ENCODE measurements around the gene EPHA3.

Gene EPHA3

DNA sequence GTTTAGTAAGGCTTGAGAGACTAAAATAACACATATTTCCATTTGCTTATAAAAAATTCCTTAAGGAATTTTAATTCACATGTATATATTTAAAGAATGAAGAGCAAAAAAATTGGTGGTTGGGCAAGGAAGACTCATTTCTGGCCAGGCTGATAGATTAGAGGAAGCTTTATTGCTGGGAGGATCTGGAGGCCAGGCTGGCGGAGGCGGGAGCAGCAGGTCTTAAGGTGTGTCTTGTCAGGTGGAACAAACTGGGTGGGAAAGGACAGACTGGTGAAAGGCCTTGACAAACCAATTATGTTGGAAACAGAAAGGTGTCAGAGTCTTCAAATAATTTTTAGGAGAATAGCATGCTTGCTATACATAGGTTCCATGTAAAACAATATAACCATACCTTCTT is 124.7 kb downstream of the EPHA3 start:
- no peak for DNase-seq (ENCODE audit: low read depth)

GRCh38 chr3:89234620-89235019 is 127.2 kb downstream of the EPHA3 start:
- no peak for DNase-seq (ENCODE audit: low read depth)

GRCh38 chr3:89238846-89239245 is 131.4 kb downstream of the EPHA3 start:
- no peak for DNase-seq (ENCODE audit: low read depth)

GRCh38 chr3:89239774-89240173 is 132.4 kb downstream of the EPHA3 start:
- DNase-seq (ENCODE audit: low read depth) = no peak

DNA sequence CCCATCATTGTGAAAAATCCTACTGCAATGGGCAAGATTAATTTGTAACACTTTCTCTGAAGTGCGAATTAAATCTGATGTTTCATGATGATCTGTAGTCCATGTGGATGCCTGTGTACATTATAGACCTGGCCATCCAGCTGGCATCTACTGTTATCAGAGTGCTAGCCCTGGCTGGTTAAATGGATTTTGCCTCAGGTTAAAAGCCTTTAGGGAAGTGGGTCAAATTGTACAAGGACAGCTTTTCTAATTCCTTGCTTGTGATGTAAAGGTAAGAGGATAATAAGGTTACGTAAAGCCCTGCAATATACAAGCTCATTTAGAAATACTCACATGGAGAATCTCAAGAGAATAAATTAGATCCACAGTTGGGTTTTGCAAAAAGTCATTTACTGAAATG is 138.2 kb downstream of the EPHA3 start:
- no peak for DNase-seq (ENCODE audit: low read depth)

- no peak for DNase-seq (ENCODE audit: low read depth)
Measured at GRCh38 chr3:89246326-89246725, 138.9 kb downstream of the EPHA3 start.

GRCh38 chr3:89250742-89251141 is 143.3 kb downstream of the EPHA3 start:
- no peak for DNase-seq (ENCODE audit: low read depth)

DNA sequence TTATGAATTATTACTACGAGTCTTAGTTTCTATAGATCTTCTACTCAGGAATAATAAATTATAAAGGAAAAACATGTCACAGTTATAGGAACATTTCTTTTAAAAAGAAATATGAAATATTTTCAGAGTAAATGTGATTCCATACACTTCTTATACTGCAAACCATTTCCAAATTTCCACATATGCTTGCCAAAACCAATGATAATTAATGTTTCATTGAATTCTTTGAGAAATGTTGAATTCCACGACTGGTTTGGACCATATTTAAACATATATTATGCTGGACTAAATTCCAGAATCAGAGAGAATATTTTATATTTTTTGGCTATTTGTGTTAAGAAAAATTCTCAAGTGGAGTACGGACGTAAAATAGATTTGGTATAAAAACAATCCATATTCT is 144.6 kb downstream of the EPHA3 start:
- no peak for DNase-seq (ENCODE audit: low read depth)

DNA sequence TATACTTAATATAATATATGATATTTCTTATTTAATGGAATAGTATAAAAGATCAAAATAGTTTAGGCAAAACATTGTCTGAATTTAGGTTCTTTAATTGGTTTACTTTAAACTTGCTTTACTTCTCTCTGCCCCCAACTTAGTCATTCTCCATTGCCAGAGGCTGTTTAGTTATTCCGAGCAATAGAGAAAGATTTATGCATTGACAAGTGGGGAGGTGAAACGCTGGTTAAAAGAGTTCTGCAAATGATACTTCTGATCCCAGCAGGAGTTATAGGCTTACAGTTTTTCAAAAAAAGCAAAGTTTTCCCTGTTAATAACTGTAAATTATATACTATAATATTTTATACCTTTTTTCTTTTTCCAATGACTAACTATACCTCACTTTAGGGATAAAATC is 145.4 kb downstream of the EPHA3 start:
- DNase-seq (ENCODE audit: low read depth) = no peak

GRCh38 chr3:89256395-89256794 is 149.0 kb downstream of the EPHA3 start:
- no peak for DNase-seq (ENCODE audit: low read depth)

GRCh38 chr3:89256882-89257281 is 149.5 kb downstream of the EPHA3 start:
- no peak for DNase-seq (ENCODE audit: low read depth)

GRCh38 chr3:89260721-89261120 is 153.3 kb downstream of the EPHA3 start:
- DNase-seq (ENCODE audit: low read depth) = no peak

GRCh38 chr3:89261673-89262072 is 154.3 kb downstream of the EPHA3 start:
- DNase-seq (ENCODE audit: low read depth) = no peak

GRCh38 chr3:89262309-89262929 is 155.0 kb downstream of the EPHA3 start:
- DNase-seq (ENCODE audit: low read depth) = no peak

DNA sequence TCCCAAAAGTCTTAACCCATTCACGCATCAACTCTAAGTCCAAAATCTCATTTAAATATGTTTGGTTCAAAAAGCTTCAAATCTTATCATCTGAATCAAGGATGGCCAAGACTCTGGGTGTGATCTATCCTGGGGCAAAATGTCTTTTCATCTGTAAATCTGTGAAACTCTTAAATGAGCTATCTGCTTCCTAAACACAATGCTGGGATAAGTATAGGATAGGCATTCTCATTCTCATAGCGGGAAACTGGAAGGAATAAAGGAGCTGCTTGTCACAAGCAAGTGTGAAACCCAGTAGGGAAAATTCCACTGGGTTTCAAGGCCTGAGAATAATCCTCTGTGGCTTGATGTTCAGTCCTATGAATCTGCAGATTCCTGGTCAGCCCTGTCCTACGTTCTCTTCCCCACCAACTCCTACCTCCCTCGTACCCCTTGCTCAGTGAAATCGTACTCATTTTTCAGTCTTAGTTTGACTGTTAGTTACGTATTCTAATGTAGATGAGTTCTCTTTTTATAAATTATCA is 156.7 kb downstream of the EPHA3 start:
- DNase-seq (ENCODE audit: low read depth) = no peak

GRCh38 chr3:89266074-89266473 is 158.7 kb downstream of the EPHA3 start:
- DNase-seq (ENCODE audit: low read depth) = no peak

DNA sequence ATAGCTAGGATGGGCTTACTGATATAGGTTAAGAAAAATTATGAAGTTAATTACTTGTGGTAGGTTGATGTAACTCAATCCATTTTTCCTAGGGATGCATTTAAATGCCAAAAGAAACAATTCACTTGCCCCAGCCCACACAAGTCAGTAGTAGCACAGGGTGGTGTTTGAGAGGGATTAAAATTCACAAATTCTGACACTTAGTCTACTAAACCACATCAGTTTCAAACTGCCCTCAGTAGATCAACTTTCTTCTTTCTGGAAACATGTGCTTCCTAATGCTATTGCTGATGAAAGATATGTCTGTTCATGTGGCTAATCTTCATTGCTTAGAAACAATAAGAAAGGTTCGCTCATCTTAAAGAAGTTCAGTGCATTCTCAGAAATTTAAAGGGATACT is 160.6 kb downstream of the EPHA3 start:
- DNase-seq (ENCODE audit: low read depth) = no peak

- no peak for DNase-seq (ENCODE audit: low read depth)
Measured at GRCh38 chr3:89270201-89270600, 162.8 kb downstream of the EPHA3 start.

GRCh38 chr3:89275001-89275400 is 167.6 kb downstream of the EPHA3 start:
- DNase-seq (ENCODE audit: low read depth) = no peak

DNA sequence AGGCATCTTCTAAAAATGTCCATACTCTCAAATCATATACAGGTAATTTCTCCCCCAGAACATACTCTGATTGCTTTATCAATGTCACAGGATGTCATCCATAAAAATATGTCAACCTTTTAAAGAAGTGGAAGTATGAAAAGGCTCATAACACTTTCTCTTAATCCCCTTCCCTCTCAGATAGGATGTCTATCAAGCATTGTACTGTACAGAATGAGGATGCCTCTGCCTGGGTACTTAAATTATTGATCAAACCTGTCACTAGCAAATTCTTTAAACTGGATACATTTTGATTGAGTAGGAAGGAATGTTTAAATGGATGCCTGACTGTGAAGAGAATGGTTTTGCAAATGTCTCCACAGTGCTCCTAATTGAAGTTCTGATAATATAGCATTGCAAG is 168.7 kb downstream of the EPHA3 start:
- no peak for DNase-seq (ENCODE audit: low read depth)

DNA sequence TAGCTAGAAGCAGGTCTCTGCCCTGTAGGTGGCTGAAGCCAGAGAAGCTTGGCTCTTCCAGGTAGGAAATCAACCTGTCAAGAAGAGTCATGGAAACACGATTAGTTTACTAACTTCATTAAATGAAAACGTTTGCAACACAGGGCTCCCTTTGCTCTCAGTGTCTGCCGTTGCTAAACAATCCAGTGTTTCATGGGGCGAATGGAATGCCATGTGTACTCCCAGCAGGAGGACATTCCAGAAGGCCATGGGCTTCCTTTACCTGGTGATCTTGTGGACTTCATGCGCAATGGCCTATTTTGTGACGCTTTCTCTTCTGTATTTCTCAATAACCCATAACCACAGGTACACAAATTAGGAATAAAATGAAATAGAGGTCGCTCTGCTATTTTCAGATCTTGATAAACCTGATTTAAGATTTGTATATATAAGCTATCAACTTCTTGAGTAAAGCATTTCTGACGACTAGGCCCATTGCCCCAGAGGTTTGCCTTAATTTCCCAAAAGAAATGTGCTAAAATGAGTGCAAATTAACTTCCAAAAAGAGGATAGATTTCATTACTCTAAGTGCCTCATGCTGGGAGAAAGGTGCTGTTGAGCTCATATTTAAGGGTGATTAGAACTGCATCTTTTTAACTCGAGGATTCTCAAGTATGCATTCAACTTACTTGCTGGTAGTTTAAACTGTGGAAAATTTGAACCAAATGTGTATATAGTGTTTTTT is 171.0 kb downstream of the EPHA3 start:
- DNase-seq (ENCODE audit: low read depth) = no peak

- DNase-seq (ENCODE audit: low read depth) = no peak
Measured at GRCh38 chr3:89280301-89280700, 172.9 kb downstream of the EPHA3 start.

DNA sequence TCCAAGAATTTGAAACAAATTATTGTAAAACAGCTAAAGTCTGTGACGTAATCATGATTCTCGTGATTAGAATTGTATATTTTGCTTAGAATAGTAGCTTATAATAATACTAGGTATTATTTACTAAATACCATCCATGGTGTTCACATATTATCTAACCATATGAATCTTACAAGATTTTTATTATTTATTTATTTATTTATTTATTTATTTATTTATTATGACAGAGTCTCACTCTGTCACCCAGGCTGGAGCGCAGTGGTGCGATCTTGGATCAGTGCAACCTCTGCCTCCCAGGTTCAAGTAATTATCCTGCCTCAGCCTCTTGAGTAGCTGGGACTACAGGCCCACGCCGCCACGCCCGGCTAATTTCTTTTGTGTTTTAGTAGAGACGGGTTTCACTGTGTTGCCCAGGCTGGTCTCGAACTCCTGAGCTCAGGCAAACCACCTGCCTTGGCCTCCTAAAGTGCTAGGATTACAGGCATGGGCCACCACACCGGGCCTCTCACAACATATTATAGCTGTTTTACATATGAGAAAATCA is 173.5 kb downstream of the EPHA3 start:
- DNase-seq (ENCODE audit: low read depth) = no peak

All from HS-5 (cell line).